ENCODE results near the gene HSPD1.

- TF ChIP-seq CTCF (IDR thresholded peaks at IDR 0.05) (peak in 3 of 5 experiments; percentile 10 to 40 (median 29)), POLR2AphosphoS5 (IDR thresholded peaks at IDR 0.05) (peak; percentile 88 to 94 (median 92)), POLR2A (IDR thresholded peaks at IDR 0.05) (peak; percentile 97), EP300 (IDR thresholded peaks at IDR 0.05; ENCODE audit: low read depth) (peak; percentile 64)
Observed at GRCh38 chr2:197453123-197453913, 46.3 kb downstream of the HSPD1 start, which contains the start of gene COQ10B.
